GM12864 (cell line): ENCODE results near the gene ATP8A2.

ENCODE experiments used
- DNase-seq: peaks from one replicate; pipeline ENCODE4 v3.0.0-alpha.2; 2011; ENCODE audit warnings: low read depth
- H3K4me3 ChIP-seq: 2 replicates; pipeline ENCODE4 v1.5.1; 2011; ENCODE audit warnings: mild to moderate bottlenecking, low read depth, low read length, control low read depth
- CTCF ChIP-seq: IDR thresholded peaks from 2 replicates; pipeline ENCODE4 v1.5.1; 2011; ENCODE audit warnings: low read depth, mild to moderate bottlenecking, moderate library complexity, low read length, control low read depth, inconsistent platforms; ENCODE audit errors: missing control alignments

The ATP8A2 gene

GRCh38 chr13:25380082-25380481, 8.3 kb downstream of the ATP8A2 start:
- no peak for TF ChIP-seq CTCF
- H3K4me3 ChIP-seq = no peak overlapping the region
- DNase-seq = no peak

- no peak for TF ChIP-seq CTCF
- H3K4me3 ChIP-seq = no peak overlapping the region
- DNase-seq = no peak
Measured at GRCh38 chr13:25380741-25381324, 9.1 kb downstream of the ATP8A2 start.

GRCh38 chr13:25384758-25385410, 13.1 kb downstream of the ATP8A2 start:
- no peak overlapping the region for H3K4me3 ChIP-seq
- TF ChIP-seq CTCF = no peak
- no peak for DNase-seq

GRCh38 chr13:25391932-25392331, 20.2 kb downstream of the ATP8A2 start:
- no peak for TF ChIP-seq CTCF
- no peak overlapping the region for H3K4me3 ChIP-seq
- no peak for DNase-seq

- no peak for DNase-seq
- TF ChIP-seq CTCF = no peak
- H3K4me3 ChIP-seq = no peak overlapping the region
Measured at GRCh38 chr13:25394402-25395060, 22.8 kb downstream of the ATP8A2 start.

- H3K4me3 ChIP-seq = no peak overlapping the region
- no peak for TF ChIP-seq CTCF
- no peak for DNase-seq
Measured at GRCh38 chr13:25397763-25398162, 26.0 kb downstream of the ATP8A2 start.
